PC-3 (cell line): ENCODE measurements around the gene GPR50. TPM values are rescaled to one million over a fixed set of nuclear protein-coding genes. Genes with fewer than 3 reads are reported as not detected.

Experiments used
- ATAC-seq: fragments of 200-7000 bp; cut with Tn5 transposase; 2 replicates; pipeline ENCODE4 v1.9.1; 2020; ENCODE audit warnings: mild to moderate bottlenecking, moderate library complexity
- BruUV-seq: library from RNA; stranded (reverse); fragments of 400-500 nt; replicated peaks from 2 replicates; lab custom pipeline; 2021; lab: Mats Ljungman, UMichigan
- CTCF ChIA-PET: fragments of 300-600 bp; sonication (Branson Sonifier 250); formaldehyde crosslinking; loops from one replicate; lab custom pipeline; 2022; ENCODE audit warnings: antibody characterized with exemption; lab: Charles Lee
- POLR2A ChIA-PET: fragments of 300-600 bp; sonication (Branson Sonifier 250); formaldehyde crosslinking; loops from one replicate; lab custom pipeline; 2022; ENCODE audit warnings: antibody characterized with exemption; ENCODE audit not compliant: unreplicated experiment; lab: Charles Lee
- DNase-seq: peaks from one replicate; pipeline ENCODE4 v3.0.0-alpha.2; 2015
- H2AFZ ChIP-seq: fragments of 300-600 bp; sonication (generic); 2 replicates; pipeline ENCODE4 v1.6.0; 2016; ENCODE audit warnings: antibody characterized with exemption, low read length
- H3F3A ChIP-seq: fragments of 300-600 bp; sonication (generic); one replicate; pipeline ENCODE4 v1.6.0; 2017; ENCODE audit warnings: antibody characterized with exemption, low read length, control low read depth, mild to moderate bottlenecking; ENCODE audit not compliant: unreplicated experiment
- H3K27ac ChIP-seq: fragments of 300-600 bp; sonication (generic); 2 replicates; pipeline ENCODE4 v1.5.1; 2016; ENCODE audit warnings: mild to moderate bottlenecking, low read length
- H3K27me3 ChIP-seq: fragments of 300-600 bp; sonication (generic); 2 replicates; pipeline ENCODE4 v1.6.1; 2016; ENCODE audit warnings: low read length, mixed read lengths
- H3K36me3 ChIP-seq: fragments of 300-600 bp; sonication (generic); 2 replicates; pipeline ENCODE4 v1.6.1; 2016; ENCODE audit warnings: low read depth, mixed run types, low read length, mixed read lengths
- H3K4me1 ChIP-seq: fragments of 300-600 bp; sonication (generic); 2 replicates; pipeline ENCODE4 v1.5.1; 2016; ENCODE audit warnings: low read length; ENCODE audit not compliant: insufficient read depth
- H3K4me2 ChIP-seq: fragments of 300-600 bp; sonication (generic); 2 replicates; pipeline ENCODE4 v1.6.0; 2016; ENCODE audit warnings: low read length
- H3K4me3 ChIP-seq: fragments of 300-600 bp; sonication (generic); 2 replicates; pipeline ENCODE4 v1.5.1; 2016; ENCODE audit warnings: mild to moderate bottlenecking, low read length, mixed read lengths
- H3K79me2 ChIP-seq: fragments of 300-600 bp; sonication (generic); 2 replicates; pipeline ENCODE4 v1.6.1; 2017; ENCODE audit warnings: low read length, mixed read lengths
- H3K9ac ChIP-seq: fragments of 300-600 bp; sonication (generic); 2 replicates; pipeline ENCODE4 v1.6.0; 2016; ENCODE audit warnings: mild to moderate bottlenecking, low read length
- H3K9me2 ChIP-seq: fragments of 300-600 bp; sonication (generic); replicated peaks from 2 replicates; pipeline ENCODE4 v1.6.1; 2016; ENCODE audit warnings: mixed run types, low read length, mixed read lengths
- H3K9me3 ChIP-seq: fragments of 300-600 bp; sonication (generic); 2 replicates; pipeline ENCODE4 v1.6.1; 2016; ENCODE audit warnings: low read length, mixed read lengths
- H4K20me1 ChIP-seq: fragments of 300-600 bp; sonication (generic); 2 replicates; pipeline ENCODE4 v1.6.1; 2016; ENCODE audit warnings: low read length, mixed read lengths
- CTCF ChIP-seq: fragments of 300-600 bp; sonication (generic); conservative IDR thresholded peaks from 2 replicates; pipeline ENCODE4 v1.5.1; 2017; ENCODE audit warnings: antibody characterized with exemption, low read depth, mild to moderate bottlenecking, low read length
- EZH2 ChIP-seq: fragments of 300-600 bp; sonication (generic); IDR thresholded peaks from one replicate; pipeline ENCODE4 v1.6.1; 2017; ENCODE audit warnings: antibody characterized with exemption, mild to moderate bottlenecking, low read length; ENCODE audit not compliant: unreplicated experiment
- EZH2phosphoT487 ChIP-seq: fragments of 300-600 bp; sonication (generic); IDR thresholded peaks from 2 replicates; pipeline ENCODE4 v1.6.1; 2018; ENCODE audit warnings: mild to moderate bottlenecking, antibody characterized with exemption, low read length, borderline replicate concordance
- intact Hi-C: fragments of 100-400 bp; cut with micrococcal nuclease; formaldehyde crosslinking; loops from 2 replicates; pipeline ENCODE4 v1.9.0; 2023
- total RNA-seq: library from RNA; depleted of rRNA; stranded (reverse); fragments of >200 nt; gene quantifications from 2 replicates; pipeline ENCODE4 v1.2.3, GENCODE V29; 2014

Gene GPR50
- total RNA-seq, 1 experiment from 2014 or later = not detected

GRCh38 chrX:151153086-151153485 lies 23.3 kb upstream of the GPR50 start:
- H3K9me2 ChIP-seq = no peaks in the 10 kb centered on the region
- no peaks in the 10 kb centered on the region for H3K79me2 ChIP-seq
- no TSS peak for BruUV-seq
- peaks cover 20% of the 10 kb centered on the region; the same call in 1 of the 2 replicates for H3K27me3 ChIP-seq
- POLR2A ChIA-PET = no interaction called here
- no peaks in the 10 kb centered on the region for H3K4me1 ChIP-seq
- H3K36me3 ChIP-seq = no peaks in the 10 kb centered on the region
- H3K4me3 ChIP-seq = no peak overlapping the region
- no peak for TF ChIP-seq EZH2phosphoT487
- TF ChIP-seq CTCF = peak; percentile 46
- no peak for TF ChIP-seq EZH2
- ATAC-seq (peak; percentile 57), DNase-seq (peak; percentile 74)
- no peaks in the 10 kb centered on the region for H3K9me3 ChIP-seq
- no peak overlapping the region for H3K27ac ChIP-seq
- no peaks in the 10 kb centered on the region for H4K20me1 ChIP-seq
- H2AFZ ChIP-seq = no peak overlapping the region
- no peaks in the 10 kb centered on the region for H3F3A ChIP-seq
- CTCF ChIA-PET = no interaction called here
- H3K4me2 ChIP-seq = no peak overlapping the region
- intact Hi-C loops = loop anchor here (5.0 kb wide), 1 partner anchor 1669 kb away; no protein-coding TSS in a partner anchor
- H3K9ac ChIP-seq = no peak overlapping the region

GRCh38 chrX:151153667-151154066 lies 22.7 kb upstream of the GPR50 start:
- Histone ChIP-seq H3F3A (no peaks in the 10 kb centered on the region), H2AFZ (no peak overlapping the region), H4K20me1 (no peaks in the 10 kb centered on the region), H3K9me3 (no peaks in the 10 kb centered on the region), H3K4me2 (no peak overlapping the region), H3K4me1 (no peaks in the 10 kb centered on the region), H3K9me2 (no peaks in the 10 kb centered on the region), H3K9ac (no peak overlapping the region), H3K27ac (no peak overlapping the region), H3K36me3 (no peaks in the 10 kb centered on the region), H3K27me3 (peaks cover 15% of the 10 kb centered on the region; the same call in 1 of the 2 replicates), H3K79me2 (no peaks in the 10 kb centered on the region), H3K4me3 (no peak overlapping the region)
- TF ChIP-seq EZH2phosphoT487 (no peak), EZH2 (no peak), CTCF (no peak)
- ATAC-seq = no peak
- intact Hi-C loops = loop anchor here (5.0 kb wide), 1 partner anchor 1669 kb away; no protein-coding TSS in a partner anchor
- BruUV-seq = no TSS peak
- CTCF ChIA-PET = no interaction called here
- POLR2A ChIA-PET = no interaction called here
- DNase-seq = no peak

GRCh38 chrX:151155234-151155633 lies 21.1 kb upstream of the GPR50 start:
- Histone ChIP-seq H4K20me1 (no peaks in the 10 kb centered on the region), H3K79me2 (no peaks in the 10 kb centered on the region), H3F3A (no peaks in the 10 kb centered on the region), H3K9me2 (no peaks in the 10 kb centered on the region), H3K9ac (no peak overlapping the region), H2AFZ (no peak overlapping the region), H3K4me1 (no peaks in the 10 kb centered on the region), H3K9me3 (no peaks in the 10 kb centered on the region), H3K27ac (no peak overlapping the region), H3K4me2 (no peak overlapping the region), H3K36me3 (no peaks in the 10 kb centered on the region), H3K4me3 (no peak overlapping the region), H3K27me3 (no peaks in the 10 kb centered on the region)
- ATAC-seq (no peak), DNase-seq (no peak)
- CTCF ChIA-PET = no interaction called here
- POLR2A ChIA-PET = no interaction called here
- intact Hi-C loops = no loop called here
- BruUV-seq = no TSS peak
- TF ChIP-seq EZH2phosphoT487 (no peak), EZH2 (no peak), CTCF (no peak)
